ENCODE measurements around the gene SMC3. TPM values are rescaled to one million over a fixed set of nuclear protein-coding genes. Genes with fewer than 3 reads are reported as not detected.

Gene SMC3
- total RNA-seq, 4 donors from 2014 or later: 35.5 to 62.0 (median 42.8) TPM

DNA sequence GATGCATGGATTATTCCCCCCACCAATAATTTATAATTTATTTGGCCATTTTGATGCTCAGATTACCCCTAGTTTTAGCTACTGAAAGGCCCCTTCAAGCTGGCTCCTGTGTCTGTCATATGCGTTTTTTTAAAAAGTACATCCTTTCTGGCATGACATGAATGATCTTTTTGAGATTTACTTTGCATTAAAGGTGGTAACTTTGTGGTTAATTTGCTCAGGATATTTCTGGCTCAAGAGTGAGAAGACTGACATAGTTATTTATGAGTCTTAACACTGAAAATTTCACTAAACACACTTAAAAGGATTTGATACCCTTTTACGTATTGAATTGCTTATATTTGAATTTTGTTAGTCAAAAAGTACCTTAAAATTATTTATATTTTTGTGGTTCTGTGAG, 5.4 kb downstream of the SMC3 start:
- Histone ChIP-seq H3K27me3 (no peaks in the 10 kb centered on the region), H3K9me3 (no peaks in the 10 kb centered on the region), H3K27ac (no peak overlapping the region), H3K4me3 (no peak overlapping the region), H3K4me1 (peaks cover 9 to 86% (median 11%) of the 10 kb centered on the region in 3 donors), H3K36me3 (peaks cover 0 to 8% of the 10 kb centered on the region in 2 donors)
- TF ChIP-seq POLR2AphosphoS5 (IDR thresholded peaks at IDR 0.05) (no peak), POLR2A (IDR thresholded peaks at IDR 0.05) (no peak), EP300 (IDR thresholded peaks at IDR 0.05) (no peak)
- TF ChIP-seq, protein P1, sequence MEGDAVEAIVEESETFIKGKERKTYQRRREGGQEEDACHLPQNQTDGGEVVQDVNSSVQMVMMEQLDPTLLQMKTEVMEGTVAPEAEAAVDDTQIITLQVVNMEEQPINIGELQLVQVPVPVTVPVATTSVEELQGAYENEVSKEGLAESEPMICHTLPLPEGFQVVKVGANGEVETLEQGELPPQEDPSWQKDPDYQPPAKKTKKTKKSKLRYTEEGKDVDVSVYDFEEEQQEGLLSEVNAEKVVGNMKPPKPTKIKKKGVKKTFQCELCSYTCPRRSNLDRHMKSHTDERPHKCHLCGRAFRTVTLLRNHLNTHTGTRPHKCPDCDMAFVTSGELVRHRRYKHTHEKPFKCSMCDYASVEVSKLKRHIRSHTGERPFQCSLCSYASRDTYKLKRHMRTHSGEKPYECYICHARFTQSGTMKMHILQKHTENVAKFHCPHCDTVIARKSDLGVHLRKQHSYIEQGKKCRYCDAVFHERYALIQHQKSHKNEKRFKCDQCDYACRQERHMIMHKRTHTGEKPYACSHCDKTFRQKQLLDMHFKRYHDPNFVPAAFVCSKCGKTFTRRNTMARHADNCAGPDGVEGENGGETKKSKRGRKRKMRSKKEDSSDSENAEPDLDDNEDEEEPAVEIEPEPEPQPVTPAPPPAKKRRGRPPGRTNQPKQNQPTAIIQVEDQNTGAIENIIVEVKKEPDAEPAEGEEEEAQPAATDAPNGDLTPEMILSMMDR (IDR thresholded peaks at IDR 0.05): no peak
- no peak for ATAC-seq
- WGBS, 2 donors (ENCODE audit: low coverage in 1 of 2): 54 to 63% methylated on average over 2 of the region's 2 CpGs

DNA sequence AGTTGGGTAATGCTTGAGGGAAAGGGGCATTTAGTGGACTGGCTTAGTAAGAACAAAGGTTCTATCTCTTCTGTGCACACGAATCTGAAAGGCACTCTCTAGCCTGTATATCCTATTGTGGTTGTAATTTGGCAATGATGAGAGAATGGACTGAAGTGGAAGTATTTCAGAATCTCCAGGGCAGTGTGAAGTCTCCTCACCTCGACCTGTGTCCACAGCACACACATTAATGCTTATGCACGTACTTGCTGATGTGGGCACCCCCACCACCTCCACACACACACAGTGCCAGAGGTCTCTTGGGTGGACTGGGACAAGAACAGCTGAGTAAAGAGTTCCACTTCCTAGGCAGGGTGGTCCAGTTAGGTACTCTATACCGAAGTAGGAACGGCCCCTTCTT, 6.9 kb downstream of the SMC3 start:
- H3K27me3 ChIP-seq: no peaks in the 10 kb centered on the region
- 62 to 77% methylated on average over 3 to 5 of the region's 5 CpGs for WGBS, 2 donors (ENCODE audit: low coverage in 1 of 2)
- peaks cover 3 to 24% of the 10 kb centered on the region in 2 donors for H3K36me3 ChIP-seq
- H3K27ac ChIP-seq: no peak overlapping the region
- H3K4me3 ChIP-seq: no peak overlapping the region
- H3K9me3 ChIP-seq: no peaks in the 10 kb centered on the region
- TF ChIP-seq POLR2AphosphoS5 (IDR thresholded peaks at IDR 0.05): no peak
- TF ChIP-seq, protein P1 (IDR thresholded peaks at IDR 0.05): no peak
- ATAC-seq: no peak
- H3K4me1 ChIP-seq: peaks cover 7 to 74% (median 8%) of the 10 kb centered on the region in 3 donors

DNA sequence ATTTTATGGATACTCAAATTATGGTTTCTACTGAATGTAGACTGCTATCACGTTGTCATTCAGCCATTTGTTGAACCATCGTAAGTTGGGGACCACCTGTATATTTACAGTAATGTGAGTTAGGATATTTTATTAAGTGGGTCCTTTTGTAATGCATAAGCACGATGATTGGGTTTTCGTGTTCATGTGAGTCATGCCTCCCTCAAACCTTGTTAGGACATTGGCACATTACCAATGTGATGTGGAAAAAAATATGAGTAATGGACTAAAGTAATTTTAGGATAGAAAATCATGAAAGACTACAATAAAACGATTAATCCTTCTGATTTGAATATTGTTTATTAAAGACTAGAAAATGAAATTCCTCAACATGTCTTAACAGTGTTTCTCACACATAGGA, 8.7 kb downstream of the SMC3 start:
- no peaks in the 10 kb centered on the region for H3K9me3 ChIP-seq
- no peak for ATAC-seq

DNA sequence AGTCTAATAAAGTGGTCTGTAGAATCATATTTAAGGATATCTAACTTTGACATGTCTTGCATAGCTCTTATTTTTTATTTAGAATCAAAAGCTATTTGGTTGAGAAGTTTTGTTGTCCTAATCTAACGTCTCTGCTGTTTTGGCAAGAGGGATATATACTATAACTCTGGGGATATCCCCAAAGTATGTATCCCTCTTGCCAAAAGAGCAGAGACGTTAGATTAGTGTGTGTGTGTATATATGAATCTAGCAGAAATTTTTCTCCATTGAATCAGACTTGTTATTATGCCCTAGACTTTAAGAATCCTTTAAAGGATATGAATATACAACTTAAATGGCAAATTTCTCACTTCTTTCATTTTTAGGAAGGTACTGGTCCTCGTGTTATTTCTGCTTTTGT, 9.6 kb downstream of the SMC3 start:
- H3K4me3 ChIP-seq: no peak overlapping the region
- no peak overlapping the region for H3K27ac ChIP-seq
- TF ChIP-seq, protein P1 (IDR thresholded peaks at IDR 0.05): no peak
- no peak for TF ChIP-seq POLR2A (IDR thresholded peaks at IDR 0.05)
- TF ChIP-seq EP300 (IDR thresholded peaks at IDR 0.05): no peak
- no peak for TF ChIP-seq POLR2AphosphoS5 (IDR thresholded peaks at IDR 0.05)
- H3K4me1 ChIP-seq: peaks cover 0 to 47% (median 0%) of the 10 kb centered on the region in 3 donors
- 39 to 52% methylated on average over 3 of the region's 3 CpGs for WGBS, 2 donors (ENCODE audit: low coverage in 1 of 2)
- H3K27me3 ChIP-seq: no peaks in the 10 kb centered on the region
- no peaks in the 10 kb centered on the region for H3K9me3 ChIP-seq
- ATAC-seq: no peak
- H3K36me3 ChIP-seq: peaks cover 5 to 46% of the 10 kb centered on the region in 2 donors

More for the DNA sequence above, 8.7 kb downstream of the SMC3 start:
- Histone ChIP-seq H3K4me1 (peaks cover 0 to 56% (median 0%) of the 10 kb centered on the region in 3 donors), H3K27ac (no peak overlapping the region), H3K27me3 (no peaks in the 10 kb centered on the region), H3K4me3 (no peak overlapping the region), H3K36me3 (peaks cover 3 to 38% of the 10 kb centered on the region in 2 donors)
- no peak for TF ChIP-seq POLR2A (IDR thresholded peaks at IDR 0.05)
- TF ChIP-seq, protein P1 (IDR thresholded peaks at IDR 0.05): no peak
- TF ChIP-seq POLR2AphosphoS5 (IDR thresholded peaks at IDR 0.05): no peak
- no peak for TF ChIP-seq EP300 (IDR thresholded peaks at IDR 0.05)
- WGBS, 2 donors (ENCODE audit: low coverage in 1 of 2): 40 to 44% methylated on average over 5 of the region's 5 CpGs

DNA sequence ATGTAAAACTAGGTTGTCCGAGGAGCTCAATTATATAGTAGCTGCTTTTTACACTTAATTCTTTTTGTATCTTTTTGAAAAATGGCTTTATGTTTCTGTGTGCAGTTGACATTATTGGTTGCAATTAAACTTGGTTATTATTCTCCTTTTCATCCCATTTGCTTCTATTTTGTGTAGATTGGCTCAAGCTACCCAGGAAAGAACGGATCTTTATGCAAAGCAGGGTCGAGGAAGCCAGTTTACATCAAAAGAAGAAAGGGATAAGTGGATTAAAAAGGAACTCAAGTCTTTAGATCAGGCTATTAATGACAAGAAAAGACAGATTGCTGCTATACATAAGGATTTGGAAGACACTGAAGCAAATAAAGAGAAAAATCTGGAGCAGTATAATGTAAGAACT, 16.5 kb downstream of the SMC3 start:
- WGBS, 2 donors (ENCODE audit: low coverage in 1 of 2): 84 to 100% methylated on average over 2 to 3 of the region's 3 CpGs
- Histone ChIP-seq H3K4me1 (no peaks in the 10 kb centered on the region), H3K27me3 (no peaks in the 10 kb centered on the region), H3K9me3 (no peaks in the 10 kb centered on the region), H3K4me3 (no peak overlapping the region), H3K27ac (no peak overlapping the region), H3K36me3 (peaks cover 5 to 100% of the 10 kb centered on the region in 2 donors)
- no peak for ATAC-seq
- TF ChIP-seq POLR2A (IDR thresholded peaks at IDR 0.05) (no peak), POLR2AphosphoS5 (IDR thresholded peaks at IDR 0.05) (no peak), EP300 (IDR thresholded peaks at IDR 0.05) (no peak)
- TF ChIP-seq, protein P1 (IDR thresholded peaks at IDR 0.05): no peak
